ENCODE measurements around the gene STRA8.

DNA sequence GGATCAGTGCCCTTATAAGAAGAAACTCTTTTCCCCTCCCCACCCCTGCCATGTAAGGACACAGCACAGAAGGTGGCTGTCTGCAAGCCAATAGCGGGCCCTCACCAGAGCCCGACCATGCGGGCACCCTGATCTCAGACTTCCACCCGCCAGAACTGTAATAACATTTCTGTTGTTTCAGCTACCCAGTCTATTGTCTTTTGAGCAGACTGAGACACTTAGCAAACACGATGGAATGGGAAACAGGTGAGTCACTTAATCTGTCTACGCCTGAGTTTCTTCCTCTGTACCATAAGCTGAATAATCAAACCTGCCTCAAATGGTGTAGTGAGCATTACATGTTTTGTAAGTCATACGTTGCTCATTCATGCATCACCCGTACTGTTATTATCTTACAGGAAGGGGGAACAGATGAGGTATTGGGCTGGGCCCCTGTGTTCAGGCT, 58.2 kb downstream of the STRA8 start:
- TF ChIP-seq GATA3 (IDR thresholded peaks at IDR 0.05; ENCODE audit: low read depth, low read length) (no peak), GATA2 (IDR thresholded peaks at IDR 0.05; ENCODE audit: low read depth, low read length) (no peak)
